ENCODE results near the gene UBE2S. TPM values are rescaled to one million over a fixed set of nuclear protein-coding genes. Genes with fewer than 3 reads are reported as not detected.
A peak's percentile ranks its signal among the peaks of the same experiment; 100 is the strongest.
"Not testable (repeated sequence)": the region's sequence is repeated elsewhere in the genome, so short reads cannot be mapped to it uniquely, and the experiment has no call there.

The UBE2S gene
- total RNA-seq, 1 donor from 2014 or later, result 34.6 TPM

DNA sequence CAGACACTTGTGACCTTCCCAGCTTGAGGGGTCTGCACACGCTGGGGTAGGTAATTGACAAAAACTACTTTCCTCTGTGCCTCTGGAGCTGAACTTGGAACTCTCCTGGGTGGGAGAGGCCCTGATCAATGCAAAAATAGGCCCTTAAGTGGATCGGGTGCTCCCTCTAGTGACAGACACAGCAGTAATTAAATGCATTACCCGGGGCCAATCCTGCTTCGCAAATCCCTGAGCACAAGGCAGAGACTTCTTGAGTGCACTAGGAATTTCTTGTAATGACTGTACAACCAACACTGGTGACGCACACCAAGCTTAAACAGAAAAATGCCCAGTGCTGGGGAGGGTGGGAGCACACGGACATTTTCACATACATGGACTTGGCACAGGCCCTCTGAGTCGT is 10.6 kb upstream of the UBE2S start:
- Mint-ChIP-seq H3K4me3 (no peak overlapping the region), H3K27ac (no peak overlapping the region), H3K27me3 (peaks cover 23% of the 10 kb centered on the region), H3K36me3 (ENCODE audit: low read depth) (no peaks in the 10 kb centered on the region), H3K9me3 (no peaks in the 10 kb centered on the region), H3K4me1 (peaks cover 3% of the 10 kb centered on the region)
- DNase-seq, result no peak
- CTCF ChIA-PET, result interaction anchor here (0.9 to 3.7 kb wide), 3 partner anchors 34 to 278 kb away, joined by 3 to 37 read pairs (median 4); partner anchors contain the start of gene TMEM238
- TF ChIP-seq, protein P1, sequence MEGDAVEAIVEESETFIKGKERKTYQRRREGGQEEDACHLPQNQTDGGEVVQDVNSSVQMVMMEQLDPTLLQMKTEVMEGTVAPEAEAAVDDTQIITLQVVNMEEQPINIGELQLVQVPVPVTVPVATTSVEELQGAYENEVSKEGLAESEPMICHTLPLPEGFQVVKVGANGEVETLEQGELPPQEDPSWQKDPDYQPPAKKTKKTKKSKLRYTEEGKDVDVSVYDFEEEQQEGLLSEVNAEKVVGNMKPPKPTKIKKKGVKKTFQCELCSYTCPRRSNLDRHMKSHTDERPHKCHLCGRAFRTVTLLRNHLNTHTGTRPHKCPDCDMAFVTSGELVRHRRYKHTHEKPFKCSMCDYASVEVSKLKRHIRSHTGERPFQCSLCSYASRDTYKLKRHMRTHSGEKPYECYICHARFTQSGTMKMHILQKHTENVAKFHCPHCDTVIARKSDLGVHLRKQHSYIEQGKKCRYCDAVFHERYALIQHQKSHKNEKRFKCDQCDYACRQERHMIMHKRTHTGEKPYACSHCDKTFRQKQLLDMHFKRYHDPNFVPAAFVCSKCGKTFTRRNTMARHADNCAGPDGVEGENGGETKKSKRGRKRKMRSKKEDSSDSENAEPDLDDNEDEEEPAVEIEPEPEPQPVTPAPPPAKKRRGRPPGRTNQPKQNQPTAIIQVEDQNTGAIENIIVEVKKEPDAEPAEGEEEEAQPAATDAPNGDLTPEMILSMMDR (IDR thresholded peaks at IDR 0.05), result no peak
- intact Hi-C loops (cut with micrococcal nuclease), result loop anchor here (1.0 to 5.0 kb wide), 4 partner anchors 126 to 331 kb away; no protein-coding TSS in a partner anchor
- ATAC-seq (ENCODE audit: low read depth), result peak; percentile 62
- POLR2A ChIA-PET, result interaction anchor here (0.6 to 0.9 kb wide), 2 partner anchors 9 to 136 kb away, joined by 3 to 4 read pairs; no protein-coding TSS in a partner anchor

GRCh38 chr19:55410168-55410567 is 2.6 kb upstream of the UBE2S start:
- peaks cover 4% of the 10 kb centered on the region for H3K27me3 Mint-ChIP-seq
- H3K4me3 Mint-ChIP-seq, result no peak overlapping the region
- ATAC-seq (ENCODE audit: low read depth) (no peak), DNase-seq (no peak)
- no peak overlapping the region for H3K27ac Mint-ChIP-seq
- H3K9me3 Mint-ChIP-seq, result peaks cover 5% of the 10 kb centered on the region
- TF ChIP-seq, protein P1 (IDR thresholded peaks at IDR 0.05), result no peak
- H3K36me3 Mint-ChIP-seq (ENCODE audit: low read depth), result peaks cover 21% of the 10 kb centered on the region
- peaks cover 24% of the 10 kb centered on the region for H3K4me1 Mint-ChIP-seq
- intact Hi-C loops (cut with micrococcal nuclease), result no loop called here
- POLR2A ChIA-PET, result interaction anchor here (1.4 kb wide), 1 partner anchor 66 kb away, joined by 4 read pairs; the partner anchor contains the start of gene ZNF628
- CTCF ChIA-PET, result interaction anchor here (1.3 kb wide), 1 partner anchor 269 kb away, joined by 3 read pairs; no protein-coding TSS in a partner anchor

DNA sequence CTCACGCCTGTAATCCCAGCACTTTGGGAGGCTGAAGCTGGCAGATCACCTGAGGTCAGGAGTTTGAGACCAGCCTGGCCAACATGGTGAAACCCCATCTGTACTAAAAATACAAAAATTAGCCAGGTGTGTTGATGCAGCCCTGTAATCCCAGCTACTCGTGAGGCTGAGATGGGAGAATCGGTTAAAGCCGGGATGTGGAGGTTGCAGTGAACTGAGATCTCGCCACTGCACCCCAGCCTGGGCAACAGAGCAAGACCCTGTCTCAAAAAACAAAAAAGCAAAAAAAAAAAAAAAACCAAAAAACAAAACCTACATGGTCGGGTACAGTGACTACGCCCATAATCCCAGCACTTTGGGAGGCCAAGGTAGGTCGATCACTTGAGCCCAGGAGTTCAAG is 1.6 kb upstream of the UBE2S start:
- intact Hi-C loops (cut with micrococcal nuclease), result loop anchor here (5.0 kb wide), 2 partner anchors 198 to 1292 kb away; partner anchors contain the start of genes PRPF31, TFPT and ZNF865
- not testable (repeated sequence) for ATAC-seq (ENCODE audit: low read depth); DNase-seq; H3K27me3 Mint-ChIP-seq; H3K9me3 Mint-ChIP-seq
- ChIA-PET CTCF (interaction anchor here (1.3 kb wide), 1 partner anchor 268 kb away, joined by 3 read pairs; no protein-coding TSS in a partner anchor), POLR2A (interaction anchor here (0.6 to 1.4 kb wide), 8 partner anchors 9 to 394 kb away, joined by 3 to 7 read pairs (median 3); partner anchors contain the start of genes PPP6R1, RPL28 and ZNF628)
- Mint-ChIP-seq H3K4me3 (peak overlapping the region; percentile 35), H3K36me3 (ENCODE audit: low read depth) (peaks cover 22% of the 10 kb centered on the region), H3K27ac (peak overlapping the region; percentile 98), H3K4me1 (peaks cover 24% of the 10 kb centered on the region)

- peak overlapping the region; percentile 91 for H3K4me3 Mint-ChIP-seq
- H3K4me1 Mint-ChIP-seq, result peaks cover 24% of the 10 kb centered on the region
- H3K36me3 Mint-ChIP-seq (ENCODE audit: low read depth), result peaks cover 28% of the 10 kb centered on the region
- H3K27me3 Mint-ChIP-seq, result no peaks in the 10 kb centered on the region
- H3K9me3 Mint-ChIP-seq, result peaks cover 5% of the 10 kb centered on the region
- POLR2A ChIA-PET, result interaction anchor here (0.7 to 2.0 kb wide), 7 partner anchors 9 to 239 kb away, joined by 3 to 7 read pairs (median 3); partner anchors contain the start of genes CCDC106, PPP6R1 and RPL28
- peak overlapping the region; percentile 98 for H3K27ac Mint-ChIP-seq
- TF ChIP-seq, protein P1 (IDR thresholded peaks at IDR 0.05), result no peak
- ATAC-seq (ENCODE audit: low read depth), result no peak
- intact Hi-C loops (cut with micrococcal nuclease), result loop anchor here (1.0 to 5.0 kb wide), 8 partner anchors 23 to 1291 kb away; partner anchors contain the start of genes ISOC2, KMT5C, PPP1R12C and PPP6R1
- CTCF ChIA-PET, result interaction anchor here (1.9 kb wide), 1 partner anchor 267 kb away, joined by 4 read pairs; no protein-coding TSS in a partner anchor
- no peak for DNase-seq
Measured at GRCh38 chr19:55408533-55408872, 915 bp upstream of the UBE2S start.

DNA sequence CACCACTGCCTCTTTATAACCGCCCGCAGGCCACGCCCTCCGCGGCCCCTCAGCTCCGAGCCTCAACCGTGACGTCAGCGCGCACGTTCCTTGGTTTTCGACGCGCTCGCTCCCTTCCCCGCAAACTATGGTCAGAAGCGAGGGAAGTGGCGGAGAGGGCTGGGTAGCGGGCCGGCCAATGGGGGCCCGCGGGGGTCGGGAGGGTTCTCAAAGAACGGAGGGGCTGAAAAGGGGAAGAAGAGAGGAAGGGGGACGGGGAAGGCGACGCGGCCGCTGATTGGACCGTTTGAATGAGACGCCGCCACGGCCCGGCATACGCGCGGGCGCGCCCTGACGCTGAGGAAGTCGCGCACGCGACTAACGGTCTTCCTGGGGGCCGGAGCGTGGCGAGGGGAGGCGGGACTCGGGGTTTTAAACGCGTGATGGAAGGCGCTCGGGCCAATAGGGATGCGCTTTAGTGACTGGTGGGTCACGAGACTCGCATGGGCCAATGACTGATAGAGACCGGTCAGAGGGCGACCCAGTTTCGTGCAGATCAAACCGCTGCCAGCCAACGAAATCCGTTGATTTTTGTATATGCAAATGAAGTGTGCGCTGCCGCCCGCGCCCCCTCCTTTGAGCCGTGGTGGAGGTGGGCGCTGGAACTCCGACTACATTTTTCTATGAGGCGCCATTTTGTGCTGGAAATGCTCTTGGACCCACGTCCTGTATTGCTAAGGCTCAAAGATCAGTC is 378 bp upstream of the UBE2S start:
- H3K36me3 Mint-ChIP-seq (ENCODE audit: low read depth), result peaks cover 32% of the 10 kb centered on the region
- ATAC-seq (ENCODE audit: low read depth), result peak; percentile 88
- TF ChIP-seq, protein P1 (IDR thresholded peaks at IDR 0.05), result no peak
- H3K9me3 Mint-ChIP-seq, result peaks cover 5% of the 10 kb centered on the region
- H3K4me1 Mint-ChIP-seq, result peaks cover 24% of the 10 kb centered on the region
- no peaks in the 10 kb centered on the region for H3K27me3 Mint-ChIP-seq
- H3K27ac Mint-ChIP-seq, result peak overlapping the region; percentile 98
- ChIA-PET CTCF (interaction anchor here (1.1 to 1.9 kb wide), 2 partner anchors 24 to 267 kb away, joined by 3 to 4 read pairs; partner anchors contain the start of gene TMEM238), POLR2A (interaction anchor here (0.6 to 11.4 kb wide), 45 partner anchors 11 to 1036 kb away, joined by 3 to 215 read pairs (median 5); partner anchors contain the start of genes CCDC106, FIZ1, HSPBP1 and ISOC2)
- DNase-seq, result peak; percentile 95
- peak overlapping the region; percentile 91 for H3K4me3 Mint-ChIP-seq
- intact Hi-C loops (cut with micrococcal nuclease), result loop anchor here (1.0 to 5.0 kb wide), 9 partner anchors 23 to 1291 kb away; partner anchors contain the start of genes ISOC2, KMT5C, PPP1R12C and PPP6R1

All from activated B cell treated with CpG ODN at 0.5 μM for 24 hours (primary cell).